DLD1 (cell line): ENCODE measurements around the gene CAV1.

Source experiments
- in situ Hi-C: cut with HindIII; loops from 2 replicates; pipeline ENCODE4 v1.10.0; 2017; ENCODE audit warnings: low sequenced_read_pairs

Gene CAV1

GRCh38 chr7:116576350-116577319, 51.8 kb downstream of the CAV1 start:
- in situ Hi-C loops = loop anchor here (25.0 kb wide), 1 partner anchor 314 kb away; no protein-coding TSS in a partner anchor

DNA sequence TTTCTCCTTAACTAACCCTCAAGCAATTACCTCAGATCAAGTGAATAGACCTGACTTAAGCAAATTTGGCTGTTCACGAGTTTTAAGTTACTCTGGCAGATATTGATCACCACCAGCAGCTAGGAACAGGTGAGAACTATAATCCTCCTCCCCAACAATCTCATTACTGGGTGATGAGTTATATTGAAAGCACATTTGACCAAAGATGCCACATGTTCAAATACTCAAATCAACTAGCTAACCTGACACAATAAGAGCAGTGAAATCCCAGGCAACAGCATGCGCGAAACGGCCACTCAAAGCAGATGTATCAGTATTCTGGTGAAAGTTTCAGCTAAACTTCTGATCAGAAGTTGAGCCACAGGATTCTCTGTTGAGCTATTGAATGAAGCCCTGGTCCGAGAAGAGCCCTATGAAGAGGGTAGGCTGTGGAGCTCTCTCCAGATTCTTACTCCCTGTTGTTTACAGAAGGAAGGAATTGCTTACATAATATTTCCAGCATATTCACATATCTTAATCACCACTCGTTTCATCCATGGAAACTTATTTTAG, 52.6 kb downstream of the CAV1 start:
- in situ Hi-C loops = loop anchor here (25.0 kb wide), 1 partner anchor 315 kb away; no protein-coding TSS in a partner anchor

- in situ Hi-C loops = loop anchor here (25.0 kb wide), 1 partner anchor 316 kb away; no protein-coding TSS in a partner anchor
These were observed 53.7 kb downstream of the CAV1 start for GRCh38 chr7:116578526-116578925.

DNA sequence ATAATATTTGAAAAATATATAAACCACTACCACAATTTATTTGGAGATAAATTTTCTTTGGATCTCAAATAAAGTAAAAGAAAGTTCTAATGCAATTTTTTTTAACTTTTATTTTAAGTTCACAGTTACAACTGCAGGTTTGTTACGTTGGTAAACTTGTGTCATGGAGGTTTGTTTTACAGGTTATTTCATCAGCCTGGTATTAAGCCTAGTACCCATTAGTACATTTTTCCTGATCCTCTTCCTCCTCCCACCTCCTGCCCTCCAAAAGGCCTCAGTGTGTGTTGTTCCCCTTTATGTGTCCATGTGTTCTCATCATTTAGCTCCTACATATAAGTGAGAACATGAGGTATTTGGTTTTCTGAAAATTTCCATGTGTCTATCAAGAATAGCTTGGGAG, 54.5 kb downstream of the CAV1 start:
- in situ Hi-C loops = loop anchor here (25.0 kb wide), 1 partner anchor 317 kb away; no protein-coding TSS in a partner anchor

DNA sequence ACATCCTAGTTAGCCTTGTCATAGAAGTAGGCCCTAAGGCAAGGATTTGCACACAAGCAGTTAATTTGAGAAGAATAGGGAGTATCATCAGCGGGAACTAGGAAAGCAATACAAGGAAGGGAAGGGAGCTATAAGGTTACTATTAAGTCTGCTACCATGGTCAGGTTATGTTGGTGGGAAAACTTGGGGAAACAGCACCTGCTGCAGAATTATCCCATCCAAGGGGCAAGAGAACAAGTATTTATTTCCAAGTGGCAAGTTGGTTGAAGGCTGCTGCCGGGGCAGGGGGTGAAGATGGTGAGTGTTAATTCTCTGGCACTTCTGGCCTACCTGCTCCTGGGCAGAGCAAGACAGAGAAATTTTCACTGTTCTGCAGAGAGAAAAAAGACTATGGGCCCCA, 55.0 kb downstream of the CAV1 start:
- in situ Hi-C loops = loop anchor here (25.0 kb wide), 1 partner anchor 318 kb away; no protein-coding TSS in a partner anchor

GRCh38 chr7:116582164-116582732, 57.4 kb downstream of the CAV1 start:
- in situ Hi-C loops = loop anchor here (25.0 kb wide), 1 partner anchor 320 kb away; no protein-coding TSS in a partner anchor

DNA sequence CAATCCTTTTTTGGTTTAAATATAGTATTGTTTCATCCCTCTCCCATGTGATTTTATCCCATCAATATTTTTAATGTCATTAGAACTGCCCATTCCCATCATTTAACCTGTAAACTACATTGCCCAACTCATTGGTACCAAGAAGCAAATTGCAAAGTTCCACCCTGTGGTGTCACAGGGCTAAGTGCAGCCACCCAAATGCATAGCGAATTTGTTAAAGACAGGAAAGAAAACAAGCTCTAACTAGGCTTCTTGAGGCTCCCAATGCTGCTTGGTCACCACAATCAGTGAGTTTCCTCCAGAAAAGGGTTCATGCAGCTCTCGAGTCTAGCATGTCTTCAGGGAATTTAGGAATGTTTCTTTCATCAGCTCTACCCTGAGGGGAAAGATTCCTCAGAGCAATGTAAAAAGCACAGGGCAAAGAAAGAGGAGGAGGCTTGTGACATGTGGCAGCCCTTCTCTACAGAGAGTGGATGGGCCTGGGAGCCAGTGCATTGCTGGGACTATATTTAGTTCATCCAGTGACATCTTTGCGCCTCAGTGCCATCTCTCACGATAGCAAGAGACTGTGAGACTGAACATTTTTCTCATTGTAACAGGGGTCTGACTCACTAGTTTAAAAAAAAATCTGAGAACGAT, 58.1 kb downstream of the CAV1 start:
- in situ Hi-C loops = loop anchor here (25.0 kb wide), 1 partner anchor 321 kb away; no protein-coding TSS in a partner anchor

- in situ Hi-C loops = loop anchor here (25.0 kb wide), 1 partner anchor 321 kb away; no protein-coding TSS in a partner anchor
These were observed 58.8 kb downstream of the CAV1 start for GRCh38 chr7:116583653-116584052.

DNA sequence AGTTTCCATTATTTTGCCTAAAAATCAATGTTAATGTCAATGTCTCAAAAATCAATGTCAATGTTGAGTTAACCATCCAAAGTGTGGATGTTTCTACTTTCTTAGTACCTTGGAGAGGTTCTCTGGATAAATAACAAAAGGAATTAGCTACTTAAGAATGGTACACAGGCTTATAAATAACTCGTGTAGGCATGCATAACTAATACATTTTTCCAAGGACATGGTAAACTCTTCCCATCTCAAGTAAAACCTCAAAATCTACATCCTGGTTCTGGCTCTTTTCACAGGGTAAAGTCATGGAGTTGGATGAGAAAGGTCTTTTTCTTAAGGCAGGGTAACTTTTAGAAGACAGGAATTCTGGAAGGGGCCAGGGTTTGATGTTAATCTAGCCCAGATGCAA, 59.9 kb downstream of the CAV1 start:
- in situ Hi-C loops = loop anchor here (25.0 kb wide), 1 partner anchor 322 kb away; no protein-coding TSS in a partner anchor

DNA sequence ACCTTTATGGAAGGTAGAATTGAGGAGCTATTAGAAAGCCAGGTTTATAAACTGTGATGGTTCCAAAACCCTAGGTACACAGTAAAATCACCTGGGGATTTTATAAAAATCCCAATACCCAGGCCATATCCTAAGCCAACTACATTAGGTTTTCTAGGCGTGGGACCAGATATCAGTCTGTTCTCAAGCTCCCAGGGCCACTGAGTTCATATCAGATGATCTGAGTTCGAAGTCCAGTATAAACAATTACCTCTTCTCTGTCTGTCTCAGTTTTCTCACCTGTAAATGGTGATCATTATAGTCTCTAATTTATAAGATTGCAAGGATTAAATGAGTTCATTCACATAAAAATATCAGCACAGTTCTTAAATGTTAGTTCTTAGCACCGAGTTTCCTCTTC, 60.6 kb downstream of the CAV1 start:
- in situ Hi-C loops = loop anchor here (25.0 kb wide), 1 partner anchor 323 kb away; no protein-coding TSS in a partner anchor

- in situ Hi-C loops = loop anchor here (25.0 kb wide), 1 partner anchor 324 kb away; no protein-coding TSS in a partner anchor
These were observed 61.1 kb downstream of the CAV1 start for GRCh38 chr7:116585967-116586366.

GRCh38 chr7:116587200-116587599, 62.4 kb downstream of the CAV1 start:
- in situ Hi-C loops = loop anchor here (25.0 kb wide), 1 partner anchor 325 kb away; no protein-coding TSS in a partner anchor

DNA sequence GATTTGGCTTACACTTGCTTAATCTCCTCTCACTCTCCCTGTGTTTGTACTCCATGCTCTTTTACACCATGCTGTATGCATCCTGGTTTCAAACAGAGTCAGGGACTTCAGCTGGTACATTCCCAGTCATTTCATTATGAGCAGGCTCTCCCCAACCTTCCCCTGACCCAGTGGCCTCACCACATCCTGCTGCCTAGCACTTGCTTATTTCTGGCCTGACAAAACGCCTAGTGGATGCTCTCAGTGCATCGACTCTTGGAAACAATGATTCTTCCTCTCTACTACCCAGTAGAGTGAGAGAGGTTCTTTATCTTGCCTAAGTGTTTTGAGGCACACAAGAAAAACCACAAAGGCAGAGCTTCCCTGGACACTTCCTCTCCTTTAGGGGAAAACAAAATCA, 63.4 kb downstream of the CAV1 start:
- in situ Hi-C loops = loop anchor here (25.0 kb wide), 1 partner anchor 326 kb away; no protein-coding TSS in a partner anchor

DNA sequence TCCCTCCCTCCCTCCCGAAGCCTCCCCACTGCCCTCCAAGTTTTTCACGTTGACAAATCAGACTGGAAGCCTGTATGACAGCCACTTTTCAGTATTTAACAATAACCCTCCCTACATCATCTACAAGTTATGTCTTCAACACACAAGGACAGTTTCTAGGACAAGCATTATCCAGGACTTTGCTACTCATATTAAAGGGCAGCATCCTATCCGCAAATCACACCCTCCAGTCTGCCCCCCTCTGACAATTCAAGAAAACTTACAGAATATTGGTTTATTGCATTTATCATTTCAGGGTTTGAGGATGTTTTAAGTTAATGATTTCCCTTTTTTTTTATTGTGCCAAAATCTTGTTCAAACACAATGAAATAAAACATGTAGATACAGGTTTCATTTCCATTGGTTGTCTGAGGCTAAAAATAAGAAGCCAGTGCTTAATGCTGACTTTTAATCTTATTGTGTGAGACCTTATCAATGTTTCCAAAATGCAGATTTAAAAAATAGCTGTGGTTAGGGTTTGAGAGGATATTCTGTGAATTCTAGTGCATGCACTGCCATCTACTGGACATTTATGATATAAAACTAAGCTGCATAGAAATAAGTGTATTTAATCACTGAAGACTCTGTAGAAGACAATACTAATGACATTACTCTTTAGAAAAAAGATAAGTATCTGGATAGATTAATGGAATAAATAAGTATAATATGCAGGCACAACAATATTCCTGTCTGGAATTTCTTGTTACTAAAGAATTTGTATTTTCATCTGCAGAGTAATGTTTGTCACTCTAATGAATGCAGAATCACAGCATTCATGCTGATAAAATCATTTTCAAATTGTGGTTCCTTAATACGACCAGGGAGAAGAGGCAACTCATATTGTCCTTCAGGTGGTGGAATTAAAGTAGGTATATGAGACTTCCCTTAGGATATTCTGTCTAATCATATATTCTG, 64.1 kb downstream of the CAV1 start:
- in situ Hi-C loops = loop anchor here (25.0 kb wide), 1 partner anchor 327 kb away; no protein-coding TSS in a partner anchor

GRCh38 chr7:116591202-116592040, 66.6 kb downstream of the CAV1 start:
- in situ Hi-C loops = loop anchor here (5.0 to 25.0 kb wide), 2 partner anchors 201 to 329 kb away; no protein-coding TSS in a partner anchor

DNA sequence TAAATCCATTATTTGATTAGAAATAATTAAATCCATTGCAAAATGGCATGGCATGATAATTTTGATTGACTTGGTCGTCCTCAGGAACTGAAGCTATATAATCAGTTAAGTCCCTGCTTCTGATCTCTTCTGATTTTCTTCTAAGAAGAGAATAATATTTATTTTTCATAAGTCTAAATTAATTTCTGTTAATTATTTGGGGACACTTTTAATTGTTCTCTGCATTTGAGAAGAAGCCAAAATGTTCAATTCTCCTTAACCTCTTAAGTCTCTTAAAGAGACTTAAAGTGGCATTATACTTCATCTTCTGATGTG, 67.2 kb downstream of the CAV1 start:
- in situ Hi-C loops = loop anchor here (5.0 to 25.0 kb wide), 2 partner anchors 200 to 330 kb away; no protein-coding TSS in a partner anchor

DNA sequence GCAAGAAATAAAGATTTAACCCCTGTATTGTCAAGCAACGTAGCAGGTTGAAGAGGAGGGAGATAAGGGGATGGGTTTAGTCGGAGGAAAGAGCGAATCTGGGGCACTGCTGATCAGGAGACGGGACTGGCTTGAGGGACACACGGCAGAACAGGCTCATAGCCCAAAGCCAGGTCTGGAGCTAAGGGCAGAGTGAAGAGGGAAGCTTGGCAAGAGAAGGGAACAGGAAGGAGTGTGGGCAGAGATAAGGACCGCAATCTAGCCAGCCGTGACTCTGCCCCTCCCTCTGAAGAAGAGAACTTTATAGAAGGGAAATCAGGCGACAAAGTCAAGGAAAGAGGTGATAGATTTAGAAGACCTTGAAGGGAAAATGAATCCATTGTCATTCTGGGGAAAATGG, 67.6 kb downstream of the CAV1 start:
- in situ Hi-C loops = loop anchor here (5.0 to 25.0 kb wide), 2 partner anchors 200 to 330 kb away; no protein-coding TSS in a partner anchor
